Islet of Langerhans (tissue), 1 donor: ENCODE data around the gene GIMAP1.
"Not testable (repeated sequence)": the region's sequence is repeated elsewhere in the genome, so short reads cannot be mapped to it uniquely, and the experiment has no call there.

Experiments used
- FAIRE-seq: peaks from one replicate; lab custom pipeline; 2011; peaks lifted over from hg19 to GRCh38; lab: Jason Lieb, UNC

Gene GIMAP1

GRCh38 chr7:150716368-150716767 lies at the start of gene GIMAP1:
Gene GIMAP1 (plus strand): TSS chr7:150716613. CDS start chr7:150719048, 2,435 bp downstream.
- FAIRE-seq, result no peak

DNA sequence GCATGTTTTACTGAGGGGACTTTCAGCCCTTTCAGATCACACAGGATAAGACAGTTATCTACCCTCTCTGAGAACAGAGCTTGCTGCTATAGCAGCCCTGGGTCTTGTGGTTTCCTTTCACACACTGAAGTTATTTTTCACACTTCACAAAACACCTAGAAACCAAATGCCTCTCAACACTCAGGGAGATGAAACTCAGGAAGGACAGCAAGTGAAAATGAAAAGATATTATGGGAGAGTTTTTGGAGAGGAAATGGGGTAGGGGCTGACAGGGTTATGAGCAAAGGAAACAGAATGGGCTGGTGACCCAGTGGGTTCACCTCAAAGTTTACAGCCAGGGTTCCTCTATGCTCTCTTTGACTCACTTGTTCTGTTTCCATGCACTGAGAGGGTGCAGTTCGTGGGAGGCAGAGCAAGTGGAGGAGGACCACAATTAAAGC lies 47.9 kb upstream of the GIMAP1 start:
- FAIRE-seq, result no peak

GRCh38 chr7:150668977-150669376 lies 47.4 kb upstream of the GIMAP1 start:
- no peak for FAIRE-seq

GRCh38 chr7:150671798-150672585 lies 44.4 kb upstream of the GIMAP1 start:
- FAIRE-seq, result not testable (repeated sequence)

DNA sequence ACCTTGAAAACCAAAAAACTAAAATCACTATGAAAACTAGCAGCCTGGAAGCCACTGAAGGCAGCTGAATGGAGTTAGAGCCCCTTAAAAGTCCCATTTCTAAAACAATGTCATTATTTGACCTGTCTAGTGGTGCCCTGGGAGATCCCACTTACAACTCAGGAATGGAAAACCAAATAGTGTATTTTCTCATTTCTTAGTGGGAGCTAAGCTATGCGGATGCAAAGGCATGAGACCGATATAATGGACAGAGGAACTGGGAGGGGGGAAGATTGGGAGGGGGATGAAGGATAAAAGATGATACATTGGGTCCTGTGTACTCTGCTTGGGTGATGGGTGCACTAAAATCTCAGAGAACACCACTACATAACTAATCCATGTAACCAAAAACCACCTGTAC lies 40.7 kb upstream of the GIMAP1 start:
- no peak for FAIRE-seq

DNA sequence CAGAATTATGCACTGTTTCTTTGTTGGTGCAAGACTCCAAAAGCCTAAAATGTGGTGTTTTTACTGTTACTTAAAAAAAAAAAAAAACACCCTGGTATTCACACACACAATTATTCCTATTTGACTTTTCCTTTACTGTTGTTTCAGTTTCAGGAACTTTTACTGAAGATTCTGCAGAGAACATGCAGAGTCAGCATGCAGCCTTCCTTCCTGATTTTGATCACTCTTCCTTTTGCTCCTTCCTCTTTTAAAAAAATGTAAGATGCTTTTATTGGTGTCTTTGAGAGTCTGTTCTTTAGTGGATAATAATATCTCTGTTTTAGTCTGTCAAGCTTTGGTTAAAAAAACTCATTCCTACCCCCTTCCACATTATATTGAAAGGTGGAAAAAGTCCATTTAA lies 40.1 kb upstream of the GIMAP1 start:
- not testable (repeated sequence) for FAIRE-seq

- FAIRE-seq, result not testable (repeated sequence)
Measured at GRCh38 chr7:150676854-150677253, 39.6 kb upstream of the GIMAP1 start.

DNA sequence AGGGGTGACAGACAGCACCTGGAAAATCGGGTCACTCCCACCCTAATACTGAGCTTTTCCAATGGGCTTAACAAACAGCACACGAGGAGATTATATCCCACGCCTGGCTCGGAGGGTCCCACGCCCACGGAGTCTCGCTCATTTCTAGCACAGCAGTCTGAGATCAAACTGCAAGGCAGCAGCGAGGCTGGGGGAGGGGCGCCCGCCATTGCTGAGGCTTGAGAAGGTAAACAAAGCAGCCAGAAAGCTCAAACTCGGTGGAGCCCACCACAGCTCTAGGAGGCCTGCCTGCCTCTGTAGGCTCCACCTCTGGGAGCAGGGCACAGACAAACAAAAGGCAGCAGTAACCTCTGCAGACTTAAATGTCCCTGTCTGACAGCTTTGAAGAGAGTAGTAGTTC lies 37.8 kb upstream of the GIMAP1 start:
- not testable (repeated sequence) for FAIRE-seq

- not testable (repeated sequence) for FAIRE-seq
Measured at GRCh38 chr7:150680364-150680763, 36.0 kb upstream of the GIMAP1 start.

DNA sequence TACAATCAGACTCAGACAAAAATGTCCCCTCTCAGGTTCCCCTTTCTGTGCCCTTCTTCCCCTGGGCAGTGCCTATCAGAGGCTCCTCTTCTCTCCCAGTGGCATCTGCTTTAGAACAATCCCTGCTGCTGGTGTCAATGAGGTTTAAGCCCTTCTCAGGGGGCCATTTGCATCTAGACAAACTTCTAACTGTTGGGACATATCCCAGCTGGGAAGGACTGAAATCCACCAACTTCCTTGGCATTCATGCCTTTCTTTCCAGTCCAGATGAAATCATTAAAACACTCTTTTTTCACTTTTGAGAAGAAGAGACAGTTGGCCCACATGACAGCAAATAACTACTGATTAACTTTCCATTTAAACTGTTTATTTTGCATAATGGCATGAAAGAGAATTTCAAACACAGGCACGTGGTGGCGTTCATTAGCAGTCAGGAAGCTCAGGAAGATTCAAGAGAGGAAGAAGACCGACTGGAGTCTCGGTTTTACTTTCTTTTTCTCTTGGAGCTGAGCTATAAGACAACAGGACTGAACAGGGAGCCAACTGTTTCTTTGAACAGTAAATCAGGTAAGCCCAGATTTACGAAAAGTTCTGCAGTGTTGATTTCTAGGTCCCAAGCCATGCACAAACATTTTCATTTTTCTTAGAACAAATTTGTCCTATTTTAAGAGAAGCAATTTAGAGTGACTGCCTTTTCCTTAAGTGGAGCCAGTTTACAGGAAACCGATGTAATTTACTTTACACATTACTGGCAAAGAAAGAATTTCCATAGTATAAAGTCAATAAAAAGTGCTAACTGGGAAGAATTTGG lies 31.0 kb upstream of the GIMAP1 start, which contains the start of gene GIMAP2:
Gene GIMAP2, plus strand, starts transcription at position 488 of the 811 bp plus-strand sequence. CDS start 1,354 bp downstream, outside the sequence.
- FAIRE-seq, result no peak

DNA sequence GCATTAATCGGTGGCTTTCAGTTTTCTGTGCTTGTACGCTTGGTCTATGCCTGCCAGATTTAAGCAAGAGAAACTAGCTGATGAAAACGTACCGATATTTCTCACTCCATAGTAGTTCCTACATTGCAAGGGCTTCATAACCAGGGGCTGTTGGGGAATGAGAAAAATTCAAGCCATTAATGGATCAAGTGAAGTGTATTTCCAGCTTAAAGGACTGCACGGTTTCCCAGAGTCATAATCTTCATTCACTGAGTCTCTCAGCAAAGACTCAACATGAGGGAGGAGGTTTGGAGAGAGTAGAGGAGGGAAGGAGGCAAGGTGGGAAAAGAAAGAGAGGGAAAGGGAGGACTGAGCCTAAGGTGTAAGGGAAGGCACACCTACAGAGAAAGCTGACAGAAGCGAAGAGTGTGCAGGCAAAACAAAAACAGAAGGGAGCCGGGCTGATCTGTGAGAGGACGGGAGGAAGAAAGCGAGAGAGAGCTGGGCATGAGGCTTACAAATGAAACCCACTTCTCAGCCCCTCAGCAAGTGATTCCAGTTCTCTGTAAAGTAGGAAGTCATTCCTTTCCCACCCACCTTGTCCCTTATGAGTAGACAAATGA lies 30.3 kb upstream of the GIMAP1 start:
- FAIRE-seq, result no peak

- no peak for FAIRE-seq
Measured at GRCh38 chr7:150688630-150689029, 27.8 kb upstream of the GIMAP1 start.

DNA sequence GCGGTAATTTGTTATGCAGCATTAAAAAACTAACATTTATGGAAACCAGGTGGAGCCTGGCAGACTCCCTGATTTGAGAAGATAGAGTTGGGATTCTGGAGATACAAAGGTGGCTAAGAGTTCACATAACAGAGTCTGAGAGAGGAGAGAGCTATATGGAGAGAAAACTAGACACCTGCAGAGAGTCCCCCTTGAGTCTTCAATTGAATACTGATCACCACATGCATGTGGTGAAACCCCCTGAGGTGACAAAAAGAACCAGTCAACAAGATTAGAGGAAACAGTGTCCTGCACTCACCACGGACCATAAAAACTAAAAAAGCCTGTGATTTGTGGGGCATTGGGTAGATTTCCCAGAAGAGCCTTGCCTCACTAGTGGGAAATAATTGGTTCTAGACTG lies 20.8 kb upstream of the GIMAP1 start:
- FAIRE-seq, result no peak

DNA sequence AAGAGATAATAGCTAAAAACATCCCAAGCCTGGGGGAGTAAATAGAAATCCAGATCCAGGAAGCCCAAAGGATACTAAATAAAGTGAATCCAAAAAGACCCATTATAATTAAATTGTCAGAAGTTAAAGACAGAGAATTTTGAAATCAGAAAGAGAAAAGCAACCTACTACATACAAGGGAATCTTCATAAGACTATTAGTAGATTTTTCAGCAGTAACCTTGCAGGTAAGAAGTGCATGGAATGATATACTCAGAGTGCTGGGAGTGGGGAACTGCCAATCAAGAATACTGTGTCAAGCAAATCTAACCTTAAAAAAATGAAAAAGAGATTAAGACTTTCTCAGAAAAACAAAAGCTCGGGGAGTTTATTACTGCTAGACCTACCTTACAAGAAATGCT lies 13.2 kb upstream of the GIMAP1 start:
- FAIRE-seq, result no peak

DNA sequence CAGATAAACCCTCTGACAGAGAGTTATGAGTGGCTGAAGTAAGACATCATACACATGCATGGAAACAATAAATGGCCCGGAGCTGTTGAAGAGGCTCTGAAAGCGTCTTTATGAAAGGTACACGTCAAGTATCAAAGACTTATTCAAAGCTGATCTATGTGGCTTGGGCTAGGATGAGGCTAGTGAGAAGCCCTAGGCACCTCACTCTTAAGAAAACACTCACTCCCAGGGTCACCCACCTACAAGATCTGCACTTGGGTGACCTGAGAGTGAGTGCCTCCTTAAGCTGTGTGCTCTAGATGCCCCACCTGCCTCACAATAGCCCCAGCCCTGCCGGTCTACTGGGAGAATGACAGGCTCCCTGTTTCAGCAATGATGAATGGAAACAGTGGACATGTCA lies 1.1 kb upstream of the GIMAP1 start:
- no peak for FAIRE-seq

GRCh38 chr7:150715738-150716137 lies 675 bp upstream of the GIMAP1 start:
- FAIRE-seq, result no peak

DNA sequence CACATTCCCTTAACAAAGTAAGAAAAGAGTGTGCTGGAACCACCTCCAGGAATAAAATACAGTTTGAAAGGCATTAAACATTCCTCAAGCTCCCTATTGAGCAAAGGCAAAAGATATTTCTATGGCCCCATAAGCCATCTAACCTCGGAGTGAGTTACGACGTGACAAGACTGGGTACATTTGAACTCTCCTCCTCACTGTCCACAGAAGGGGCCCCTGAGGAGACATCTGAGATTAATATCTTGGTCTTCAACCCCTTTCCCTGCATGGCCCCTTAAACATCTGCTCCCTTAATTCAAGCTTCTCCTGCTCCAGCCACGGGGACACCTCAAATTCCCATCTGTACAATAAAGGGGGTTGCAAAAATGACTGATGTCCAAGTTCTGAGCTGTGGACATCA lies 526 bp downstream of the GIMAP1 start:
- FAIRE-seq, result no peak

GRCh38 chr7:150717814-150718420 lies 1.5 kb downstream of the GIMAP1 start:
- no peak for FAIRE-seq

- FAIRE-seq, result no peak
Measured at GRCh38 chr7:150719436-150719835, 3.0 kb downstream of the GIMAP1 start.

DNA sequence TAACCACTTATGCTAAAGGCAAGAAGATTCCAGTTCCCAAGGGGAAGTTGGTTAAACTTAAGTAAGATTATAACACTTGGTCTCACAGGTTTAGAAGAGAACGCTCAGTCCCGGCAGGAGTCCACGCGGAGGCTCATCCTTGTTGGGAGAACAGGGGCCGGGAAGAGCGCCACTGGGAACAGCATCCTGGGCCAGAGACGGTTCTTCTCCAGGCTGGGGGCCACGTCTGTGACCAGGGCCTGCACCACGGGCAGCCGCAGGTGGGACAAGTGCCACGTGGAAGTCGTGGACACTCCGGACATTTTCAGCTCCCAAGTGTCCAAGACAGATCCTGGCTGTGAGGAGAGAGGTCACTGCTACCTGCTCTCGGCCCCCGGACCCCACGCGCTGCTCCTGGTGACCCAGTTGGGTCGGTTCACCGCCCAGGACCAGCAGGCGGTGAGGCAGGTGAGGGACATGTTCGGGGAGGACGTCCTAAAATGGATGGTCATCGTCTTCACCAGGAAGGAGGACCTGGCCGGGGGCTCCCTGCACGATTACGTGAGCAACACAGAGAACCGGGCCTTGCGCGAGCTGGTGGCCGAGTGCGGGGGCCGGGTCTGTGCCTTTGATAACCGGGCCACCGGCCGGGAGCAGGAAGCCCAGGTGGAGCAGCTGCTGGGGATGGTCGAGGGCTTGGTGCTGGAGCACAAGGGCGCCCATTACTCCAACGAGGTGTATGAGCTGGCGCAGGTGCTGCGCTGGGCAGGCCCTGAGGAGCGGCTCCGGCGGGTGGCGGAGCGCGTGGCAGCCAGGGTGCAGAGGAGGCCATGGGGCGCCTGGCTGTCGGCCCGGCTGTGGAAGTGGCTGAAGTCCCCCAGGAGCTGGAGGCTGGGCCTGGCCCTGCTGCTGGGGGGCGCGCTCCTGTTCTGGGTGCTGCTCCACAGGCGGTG lies 3.8 kb downstream of the GIMAP1 start:
- FAIRE-seq, result no peak

DNA sequence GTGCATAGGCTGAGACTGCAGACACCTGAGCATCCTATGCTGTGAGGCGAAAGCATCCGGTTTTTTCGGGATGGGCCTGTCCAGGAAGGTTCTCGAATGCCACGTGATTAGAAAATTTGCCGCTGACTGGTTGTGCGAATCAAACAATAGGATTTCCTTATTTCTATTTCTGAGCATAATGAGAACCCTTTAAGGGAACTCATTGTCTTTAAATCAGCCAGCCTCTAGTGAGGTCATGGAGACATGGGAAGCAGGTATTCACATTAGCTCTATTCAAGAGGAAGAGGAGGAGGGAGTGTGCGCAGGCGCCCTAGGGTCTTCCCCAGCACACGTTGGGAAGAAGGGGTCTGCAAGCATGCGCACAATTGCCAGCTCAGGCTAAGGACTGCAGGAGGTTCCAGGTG lies 5.6 kb downstream of the GIMAP1 start:
- no peak for FAIRE-seq
